Muscle layer of colon (tissue), 2 donors: ENCODE measurements around the gene HADH.
"Not testable (repeated sequence)": the region's sequence is repeated elsewhere in the genome, so short reads cannot be mapped to it uniquely, and the experiment has no call there.

Experiments used
- H3K27ac ChIP-seq: one replicate; pipeline ENCODE4 v1.7.0; 2013; ENCODE audit warnings: low read depth, mild to moderate bottlenecking, low read length, moderate library complexity
- H3K27me3 ChIP-seq, 2 donors: one replicate each; pipeline ENCODE4 v1.7.0; 2013; ENCODE audit warnings: low read length in 2 of 2, mild to moderate bottlenecking in 2 of 2; ENCODE audit not compliant: insufficient read depth in 2 of 2, control insufficient read depth in 1 of 2
- H3K36me3 ChIP-seq: one replicate; pipeline ENCODE4 v1.7.0; 2013; ENCODE audit warnings: mild to moderate bottlenecking, low read length; ENCODE audit not compliant: insufficient read depth
- H3K4me1 ChIP-seq: one replicate; pipeline ENCODE4 v1.7.0; 2013; ENCODE audit warnings: mild to moderate bottlenecking, low read length; ENCODE audit not compliant: insufficient read depth
- H3K4me3 ChIP-seq, 2 donors: one replicate each; pipeline ENCODE4 v1.7.0; 2013; ENCODE audit warnings: low read length in 2 of 2, low read depth in 1 of 2, mild to moderate bottlenecking in 1 of 2, moderate library complexity in 1 of 2
- H3K9ac ChIP-seq: one replicate; pipeline ENCODE4 v1.7.0; 2013; ENCODE audit warnings: low read length
- H3K9me3 ChIP-seq: one replicate; pipeline ENCODE4 v1.7.0; 2013; ENCODE audit warnings: mild to moderate bottlenecking, low read length
- donor health status: abdominal sarcoma.
- donor health status: Adenocarcinoma of cecum.

Gene HADH

DNA sequence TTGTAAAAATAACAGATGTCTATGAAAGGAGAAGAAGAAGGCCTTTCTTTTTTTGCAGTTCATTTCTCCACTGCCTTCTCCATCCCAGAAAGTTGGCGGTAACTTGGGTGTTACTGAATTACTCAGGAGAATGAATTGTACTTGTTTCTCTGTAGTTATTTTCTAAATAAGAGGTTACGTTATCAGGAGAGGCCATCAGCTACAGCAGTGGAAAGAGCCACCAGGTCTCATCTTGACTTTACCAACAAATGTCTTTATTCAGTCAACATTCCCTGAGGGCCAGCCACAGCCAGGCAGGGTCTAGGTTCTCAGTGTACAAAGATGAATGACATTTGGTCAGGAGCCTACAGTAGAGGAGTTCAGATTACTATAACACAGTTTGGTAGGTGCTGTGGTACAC lies 8.1 kb downstream of the HADH start:
- H3K9ac ChIP-seq, result no peak overlapping the region
- H3K4me1 ChIP-seq, result peaks cover 28% of the 10 kb centered on the region
- peak overlapping the region; percentile 62 for H3K27ac ChIP-seq
- H3K9me3 ChIP-seq, result no peaks in the 10 kb centered on the region
- no peak overlapping the region for H3K4me3 ChIP-seq
- H3K27me3 ChIP-seq, result no peaks in the 10 kb centered on the region
- H3K36me3 ChIP-seq, result no peaks in the 10 kb centered on the region

- H3K27me3 ChIP-seq, result no peaks in the 10 kb centered on the region
- no peaks in the 10 kb centered on the region for H3K9me3 ChIP-seq
- H3K4me3 ChIP-seq, result no peak overlapping the region
- H3K27ac ChIP-seq, result no peak overlapping the region
- H3K9ac ChIP-seq, result no peak overlapping the region
- peaks cover 32% of the 10 kb centered on the region for H3K4me1 ChIP-seq
- no peaks in the 10 kb centered on the region for H3K36me3 ChIP-seq
These were observed 10.3 kb downstream of the HADH start for GRCh38 chr4:107999932-108000539.

GRCh38 chr4:108001540-108002135 lies 11.9 kb downstream of the HADH start:
- Histone ChIP-seq H3K9me3 (no peaks in the 10 kb centered on the region), H3K4me3 (no peak overlapping the region), H3K27me3 (no peaks in the 10 kb centered on the region), H3K9ac (no peak overlapping the region), H3K36me3 (no peaks in the 10 kb centered on the region), H3K4me1 (peaks cover 29% of the 10 kb centered on the region), H3K27ac (no peak overlapping the region)

DNA sequence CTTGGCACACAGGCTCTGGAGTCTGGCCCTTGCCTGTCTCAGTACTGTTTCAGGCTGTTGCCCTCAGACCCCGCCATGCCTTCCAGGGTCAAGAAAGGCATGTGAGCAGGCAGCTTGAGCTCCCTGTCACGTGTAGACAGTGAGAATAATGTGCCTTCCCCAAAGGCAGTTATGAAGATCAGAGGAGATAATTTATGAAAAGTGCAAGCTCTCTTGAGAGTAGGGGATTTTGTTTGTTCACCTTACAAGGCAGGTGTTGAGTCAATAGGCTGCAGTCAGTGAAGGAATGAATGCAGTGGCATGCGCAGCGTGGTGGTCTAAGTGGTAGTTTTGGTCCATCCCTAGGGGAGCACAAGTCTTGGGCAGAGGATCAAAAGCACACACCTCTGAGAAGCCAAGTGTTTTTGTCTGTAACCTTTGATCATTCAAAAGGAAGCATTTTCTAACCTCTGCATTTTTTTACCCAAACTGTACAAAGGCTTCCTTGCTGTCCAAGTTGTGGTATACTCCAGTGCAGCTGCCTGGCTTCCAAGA lies 14.4 kb downstream of the HADH start:
- H3K27ac ChIP-seq, result no peak overlapping the region
- no peak overlapping the region for H3K4me3 ChIP-seq
- no peak overlapping the region for H3K9ac ChIP-seq
- peaks cover 16% of the 10 kb centered on the region for H3K4me1 ChIP-seq
- H3K36me3 ChIP-seq, result no peaks in the 10 kb centered on the region
- no peaks in the 10 kb centered on the region for H3K9me3 ChIP-seq
- H3K27me3 ChIP-seq, result no peaks in the 10 kb centered on the region

- no peaks in the 10 kb centered on the region for H3K9me3 ChIP-seq
- H3K27me3 ChIP-seq, result no peaks in the 10 kb centered on the region
- H3K4me1 ChIP-seq, result peaks cover 16% of the 10 kb centered on the region
- no peak overlapping the region for H3K9ac ChIP-seq
- no peaks in the 10 kb centered on the region for H3K36me3 ChIP-seq
- no peak overlapping the region for H3K27ac ChIP-seq
- H3K4me3 ChIP-seq, result no peak overlapping the region
These were observed 15.0 kb downstream of the HADH start for GRCh38 chr4:108004646-108005045.

GRCh38 chr4:108005807-108006206 lies 16.1 kb downstream of the HADH start:
- H3K27ac ChIP-seq, result no peak overlapping the region
- peaks cover 16% of the 10 kb centered on the region for H3K4me1 ChIP-seq
- no peaks in the 10 kb centered on the region for H3K9me3 ChIP-seq
- H3K27me3 ChIP-seq, result no peaks in the 10 kb centered on the region
- H3K36me3 ChIP-seq, result no peaks in the 10 kb centered on the region
- no peak overlapping the region for H3K4me3 ChIP-seq
- no peak overlapping the region for H3K9ac ChIP-seq

- Histone ChIP-seq H3K4me3 (no peak overlapping the region), H3K27ac (no peak overlapping the region), H3K27me3 (no peaks in the 10 kb centered on the region), H3K9ac (no peak overlapping the region), H3K9me3 (no peaks in the 10 kb centered on the region), H3K4me1 (peaks cover 16% of the 10 kb centered on the region), H3K36me3 (no peaks in the 10 kb centered on the region)
These were observed 16.7 kb downstream of the HADH start for GRCh38 chr4:108006361-108006760.

DNA sequence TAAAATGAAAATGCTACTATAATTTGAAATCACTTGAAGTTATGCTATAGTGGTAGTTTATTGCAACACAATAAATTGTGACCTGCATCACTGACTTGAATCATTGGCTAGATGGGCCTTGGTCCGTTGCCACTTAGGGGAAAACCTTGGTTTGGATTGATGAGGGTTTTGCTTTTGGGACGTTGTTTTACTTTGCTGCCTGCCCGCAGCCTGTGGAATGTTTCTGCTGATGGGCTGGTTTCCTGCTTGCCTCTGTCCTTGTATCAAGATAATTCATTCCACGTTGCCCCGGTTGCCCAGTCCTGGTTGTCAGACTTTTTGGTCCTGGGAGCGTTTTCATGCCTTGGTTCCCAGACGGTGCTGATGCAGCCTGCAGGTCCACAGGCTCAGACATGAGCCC lies 18.3 kb downstream of the HADH start:
- Histone ChIP-seq H3K9ac (no peak overlapping the region), H3K4me3 (no peak overlapping the region), H3K9me3 (no peaks in the 10 kb centered on the region), H3K36me3 (no peaks in the 10 kb centered on the region), H3K4me1 (peaks cover 16% of the 10 kb centered on the region), H3K27me3 (no peaks in the 10 kb centered on the region), H3K27ac (no peak overlapping the region)

DNA sequence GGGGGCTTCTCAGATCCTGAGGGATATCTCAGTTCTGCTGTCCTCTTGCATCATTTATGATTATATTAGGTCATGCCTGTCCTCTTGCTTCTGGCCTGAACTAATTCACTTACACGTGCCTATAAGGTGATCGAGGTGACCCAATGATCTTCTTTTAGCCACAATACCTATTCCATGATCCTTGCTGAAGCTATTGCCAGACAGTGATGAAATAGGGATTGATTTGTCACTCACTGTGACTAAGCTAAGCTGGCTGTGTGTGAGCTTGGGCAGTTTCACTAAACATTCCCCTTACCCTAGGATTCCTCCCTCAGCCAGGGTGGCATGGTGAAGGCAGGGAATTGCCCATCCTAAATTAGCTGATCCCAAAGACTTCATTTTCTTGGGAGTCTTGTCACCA lies 19.0 kb downstream of the HADH start:
- H3K36me3 ChIP-seq, result no peaks in the 10 kb centered on the region
- H3K4me3 ChIP-seq, result no peak overlapping the region
- H3K27me3 ChIP-seq, result no peaks in the 10 kb centered on the region
- H3K9me3 ChIP-seq, result no peaks in the 10 kb centered on the region
- peaks cover 15% of the 10 kb centered on the region for H3K4me1 ChIP-seq
- H3K27ac ChIP-seq, result no peak overlapping the region
- no peak overlapping the region for H3K9ac ChIP-seq

GRCh38 chr4:108010167-108010566 lies 20.5 kb downstream of the HADH start:
- Histone ChIP-seq H3K36me3 (peaks cover 6% of the 10 kb centered on the region), H3K9me3 (no peaks in the 10 kb centered on the region), H3K4me1 (peaks cover 5% of the 10 kb centered on the region), H3K4me3 (no peak overlapping the region), H3K27me3 (no peaks in the 10 kb centered on the region), H3K9ac (no peak overlapping the region), H3K27ac (no peak overlapping the region)

DNA sequence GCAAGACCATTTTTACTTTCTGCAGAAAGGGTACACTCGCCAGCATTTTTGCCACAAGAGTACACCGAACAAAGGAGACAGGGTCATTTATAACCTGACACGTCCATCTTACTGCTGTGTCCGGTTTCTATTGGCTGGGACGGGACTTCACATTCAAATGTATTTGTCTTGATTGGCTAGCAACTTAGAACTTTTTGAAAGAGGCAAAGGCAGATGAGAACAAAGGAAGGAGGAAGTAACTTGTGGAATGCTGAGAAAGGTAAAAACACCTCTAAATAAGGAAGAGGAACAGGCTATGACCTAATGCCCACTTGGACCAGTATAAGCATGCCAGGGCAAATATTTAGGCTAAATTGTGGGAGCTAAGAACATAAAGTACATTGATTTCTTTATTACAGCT lies 22.7 kb downstream of the HADH start:
- H3K9me3 ChIP-seq, H3K4me3 ChIP-seq, H3K9ac ChIP-seq, H3K27ac ChIP-seq, H3K27me3 ChIP-seq, H3K4me1 ChIP-seq: not testable (repeated sequence)
- peaks cover 21% of the 10 kb centered on the region for H3K36me3 ChIP-seq

DNA sequence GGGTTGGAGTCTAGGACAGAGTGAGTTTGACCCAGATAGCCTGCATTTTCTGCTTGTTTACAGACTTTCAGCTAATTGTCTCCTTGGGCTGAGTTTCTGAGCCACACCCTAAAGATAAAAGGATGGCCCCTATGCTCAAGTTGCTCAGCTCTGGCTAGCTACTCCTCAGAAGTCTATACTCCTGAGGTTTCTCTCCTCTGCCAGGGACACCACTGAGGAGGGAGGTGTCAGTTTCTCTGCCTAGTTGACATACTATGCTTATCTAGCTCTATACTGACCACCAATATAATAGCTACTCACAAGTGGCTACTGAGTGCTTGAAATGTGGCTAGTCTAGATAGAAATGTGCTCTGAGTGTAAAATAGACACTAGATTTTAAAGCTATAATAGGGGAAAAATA lies 23.6 kb downstream of the HADH start:
- no peaks in the 10 kb centered on the region for H3K27me3 ChIP-seq
- H3K9ac ChIP-seq, result no peak overlapping the region
- H3K4me3 ChIP-seq, result no peak overlapping the region
- H3K4me1 ChIP-seq, result peaks cover 5% of the 10 kb centered on the region
- no peaks in the 10 kb centered on the region for H3K9me3 ChIP-seq
- no peak overlapping the region for H3K27ac ChIP-seq
- H3K36me3 ChIP-seq, result peaks cover 21% of the 10 kb centered on the region
